Body of pancreas (tissue), 4 donors: ENCODE data around the gene BARD1.

Experiments
- CTCF ChIP-seq, 7 experiments: fragments of 450-650 bp in 4 of 7; fragments of 200-600 bp in 3 of 7; sonication (generic) in 3 of 7; IDR thresholded peaks; one replicate each; pipeline ENCODE4 v1.5.1; 2016 to 2019; ENCODE audit warnings: antibody characterized with exemption in 7 of 7
- POLR2A ChIP-seq, 3 donors: fragments of 450-650 bp; IDR thresholded peaks; one replicate each; pipeline ENCODE4 v1.6.1; 2016; ENCODE audit warnings: antibody characterized with exemption in 3 of 3, mild to moderate bottlenecking in 2 of 3

DNA sequence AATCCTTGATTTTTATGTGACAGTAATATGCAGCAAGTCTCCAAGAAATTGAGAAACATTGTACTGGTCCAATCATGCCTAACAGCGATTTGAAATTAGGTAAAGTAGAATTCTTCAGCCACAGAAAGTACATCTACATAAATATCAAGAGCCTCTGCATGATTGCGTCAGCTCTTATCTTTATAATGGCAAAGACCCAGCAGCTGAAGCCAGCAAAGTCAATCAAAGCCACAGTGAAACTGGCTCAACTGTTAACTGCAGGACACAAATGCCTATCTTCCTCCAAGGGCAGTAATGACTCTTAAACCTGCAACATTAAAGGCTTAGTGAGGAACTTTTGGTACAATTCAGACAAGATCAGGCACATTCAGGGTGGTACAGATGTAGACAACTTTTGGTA is 102.5 kb downstream of the BARD1 start:
- TF ChIP-seq CTCF (IDR thresholded peaks at IDR 0.05) (no peak), POLR2A (IDR thresholded peaks at IDR 0.05) (no peak)
